Measurements from ENCODE around the gene MEOX1. TPM values are rescaled to one million over a fixed set of nuclear protein-coding genes. Genes with fewer than 3 reads are reported as not detected.
A peak's percentile ranks its signal among the peaks of the same experiment; 100 is the strongest.

MEOX1 gene
- total RNA-seq, 1 experiment from 2014 or later = not detected

DNA sequence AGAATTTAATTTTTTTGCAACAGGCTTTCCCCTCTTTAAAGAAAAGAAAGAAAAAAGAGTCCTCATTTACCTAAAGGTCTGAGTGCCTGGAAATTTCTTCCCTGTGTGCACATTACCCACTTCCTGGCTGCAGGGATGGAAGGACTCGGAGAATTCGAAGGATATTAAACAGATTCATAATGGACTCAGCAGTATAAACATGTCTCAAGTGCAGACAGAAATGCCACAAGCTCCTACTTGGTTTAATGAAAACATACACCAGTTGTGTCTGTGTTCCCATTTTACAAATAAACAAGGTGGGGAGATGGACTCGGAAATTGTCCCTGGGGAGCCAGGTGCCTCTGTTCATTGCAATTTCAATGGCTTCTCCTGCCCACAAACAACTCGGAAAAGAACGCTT is 47.2 kb downstream of the MEOX1 start:
- H2BK5ac ChIP-seq (ENCODE audit: insufficient read length, low read length) = no peak overlapping the region
- H3K27ac ChIP-seq (ENCODE audit: insufficient read length, low read depth, low read length) = no peak overlapping the region
- H2AK5ac ChIP-seq (ENCODE audit: insufficient read length, low read length) = no peak overlapping the region
- H2BK20ac ChIP-seq (ENCODE audit: low read depth, low read length, poor library complexity, severe bottlenecking) = no peak overlapping the region
- H3K4me1 Mint-ChIP-seq = peaks cover 7 to 10% of the 10 kb centered on the region in 2 experiments
- no peak overlapping the region for H2BK120ac ChIP-seq (ENCODE audit: low read depth, low read length, poor library complexity, severe bottlenecking)
- H4K20me1 ChIP-seq (ENCODE audit: control insufficient read depth, insufficient read depth, insufficient read length) = peaks cover 3% of the 10 kb centered on the region
- no peak overlapping the region for H4K8ac ChIP-seq (replicated peaks; ENCODE audit: insufficient read length, low read depth, low read length)
- no peaks in the 10 kb centered on the region for H3K79me2 ChIP-seq (ENCODE audit: insufficient read depth, low read length)
- no peaks in the 10 kb centered on the region; a peak in 1 of 5 replicates for H3K9me3 Mint-ChIP-seq
- TF ChIP-seq, protein P1, sequence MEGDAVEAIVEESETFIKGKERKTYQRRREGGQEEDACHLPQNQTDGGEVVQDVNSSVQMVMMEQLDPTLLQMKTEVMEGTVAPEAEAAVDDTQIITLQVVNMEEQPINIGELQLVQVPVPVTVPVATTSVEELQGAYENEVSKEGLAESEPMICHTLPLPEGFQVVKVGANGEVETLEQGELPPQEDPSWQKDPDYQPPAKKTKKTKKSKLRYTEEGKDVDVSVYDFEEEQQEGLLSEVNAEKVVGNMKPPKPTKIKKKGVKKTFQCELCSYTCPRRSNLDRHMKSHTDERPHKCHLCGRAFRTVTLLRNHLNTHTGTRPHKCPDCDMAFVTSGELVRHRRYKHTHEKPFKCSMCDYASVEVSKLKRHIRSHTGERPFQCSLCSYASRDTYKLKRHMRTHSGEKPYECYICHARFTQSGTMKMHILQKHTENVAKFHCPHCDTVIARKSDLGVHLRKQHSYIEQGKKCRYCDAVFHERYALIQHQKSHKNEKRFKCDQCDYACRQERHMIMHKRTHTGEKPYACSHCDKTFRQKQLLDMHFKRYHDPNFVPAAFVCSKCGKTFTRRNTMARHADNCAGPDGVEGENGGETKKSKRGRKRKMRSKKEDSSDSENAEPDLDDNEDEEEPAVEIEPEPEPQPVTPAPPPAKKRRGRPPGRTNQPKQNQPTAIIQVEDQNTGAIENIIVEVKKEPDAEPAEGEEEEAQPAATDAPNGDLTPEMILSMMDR (conservative IDR thresholded peaks at IDR 0.05) = no peak
- H3K23ac ChIP-seq (ENCODE audit: insufficient read length, low read depth, low read length) = no peak overlapping the region
- H3K14ac ChIP-seq (ENCODE audit: insufficient read depth, low read length) = no peak overlapping the region
- no peaks in the 10 kb centered on the region for H3K36me3 Mint-ChIP-seq (ENCODE audit: insufficient read depth in 1 of 3, low read depth in 3 of 3)
- no peaks in the 10 kb centered on the region for H3K79me1 ChIP-seq (ENCODE audit: insufficient read depth, low read depth, low read length, poor library complexity, severe bottlenecking)
- no peak overlapping the region for H4K91ac ChIP-seq (ENCODE audit: insufficient read length, low read depth, low read length)
- no peaks in the 10 kb centered on the region for H3K27me3 ChIP-seq (ENCODE audit: insufficient read depth, low read length)
- no peak overlapping the region for H4K5ac ChIP-seq (ENCODE audit: insufficient read length, low read depth, low read length)
- H2AFZ ChIP-seq (ENCODE audit: low read length) = no peak overlapping the region
- H3K9me3 ChIP-seq (ENCODE audit: control insufficient read depth, low read depth, low read length) = no peaks in the 10 kb centered on the region
- no peak overlapping the region for H2BK12ac ChIP-seq (ENCODE audit: insufficient read length, low read depth, low read length)
- H3K4me2 ChIP-seq (ENCODE audit: insufficient read depth, insufficient read length, low read length) = no peak overlapping the region
- H3K27me3 Mint-ChIP-seq (ENCODE audit: low read depth) = no peaks in the 10 kb centered on the region; the same call in none of the 2 replicates
- H3T11ph ChIP-seq (ENCODE audit: low read length) = no peak overlapping the region
- H3K4me3 Mint-ChIP-seq = no peak overlapping the region
- H3K18ac ChIP-seq (ENCODE audit: insufficient read length, low read depth, low read length) = no peak overlapping the region
- peak overlapping the region in 1 of 3 experiments; percentile 65; a peak in 1 of 7 replicates for H3K27ac Mint-ChIP-seq
- no CpG with 5 or more reads among the region's 5 CpGs for WGBS (ENCODE audit: extremely low coverage, insufficient read length, low lambda C conversion rate)
- no peak overlapping the region for H3K9ac ChIP-seq (ENCODE audit: extremely low read depth, insufficient read length, low read length)
- no peak overlapping the region for H3K4ac ChIP-seq (ENCODE audit: low read depth, low read length)
- no peak overlapping the region for H3K56ac ChIP-seq (ENCODE audit: insufficient read length, low read depth, low read length)
- H2BK15ac ChIP-seq (ENCODE audit: low read depth, low read length) = no peak overlapping the region
- 0 out of 2 replicates have a peak, but pooled peaks cover 2% of the 10 kb centered on the region for H3K4me1 ChIP-seq (ENCODE audit: insufficient read depth, low read length)
- no peaks in the 10 kb centered on the region for H3K23me2 ChIP-seq (ENCODE audit: insufficient read length, low read depth, low read length, poor library complexity, severe bottlenecking)
- DNase-seq = no peak
